ENCODE measurements around the gene PTPRJ.

- TF ChIP-seq CTCF (conservative IDR thresholded peaks at IDR 0.05; ENCODE audit: low read depth, low read length) = no peak
- no peak for TF ChIP-seq BHLHE40 (IDR thresholded peaks at IDR 0.05; ENCODE audit: low read depth, low read length)
- TF ChIP-seq POLR2A (IDR thresholded peaks at IDR 0.05; ENCODE audit: low read depth, low read length) = no peak
- TF ChIP-seq SMC3 (IDR thresholded peaks at IDR 0.05; ENCODE audit: low read depth, low read length) = no peak
- TF ChIP-seq USF2 (IDR thresholded peaks at IDR 0.05; ENCODE audit: low read depth, low read length) = no peak
- TF ChIP-seq MAFK (IDR thresholded peaks at IDR 0.05; ENCODE audit: low read depth, low read length) = no peak
- TF ChIP-seq RAD21 (IDR thresholded peaks at IDR 0.05; ENCODE audit: low read length) = no peak
- no peak for TF ChIP-seq RFX5 (IDR thresholded peaks at IDR 0.05; ENCODE audit: low read depth, low read length)
- no peak for TF ChIP-seq CEBPB (IDR thresholded peaks at IDR 0.05; ENCODE audit: low read depth, low read length)
- TF ChIP-seq RCOR1 (IDR thresholded peaks at IDR 0.05; ENCODE audit: insufficient replicate concordance, low read length) = no peak
- no peak for TF ChIP-seq MXI1 (IDR thresholded peaks at IDR 0.05; ENCODE audit: borderline replicate concordance, low read depth, low read length)
- TF ChIP-seq NFE2L2 (IDR thresholded peaks at IDR 0.05; ENCODE audit: low read depth, low read length) = no peak
- no peak for TF ChIP-seq ELK1 (IDR thresholded peaks at IDR 0.05; ENCODE audit: borderline replicate concordance, low read depth, low read length)
These were observed 18.5 kb downstream of the PTPRJ start for GRCh38 chr11:47998733-47999359.
